Measurements from ENCODE around the gene OPRM1. TPM values are rescaled to one million over a fixed set of nuclear protein-coding genes. Genes with fewer than 3 reads are reported as not detected.

OPRM1 gene
- total and polyA plus RNA-seq, 2 donors from 2014 or later = not detected

DNA sequence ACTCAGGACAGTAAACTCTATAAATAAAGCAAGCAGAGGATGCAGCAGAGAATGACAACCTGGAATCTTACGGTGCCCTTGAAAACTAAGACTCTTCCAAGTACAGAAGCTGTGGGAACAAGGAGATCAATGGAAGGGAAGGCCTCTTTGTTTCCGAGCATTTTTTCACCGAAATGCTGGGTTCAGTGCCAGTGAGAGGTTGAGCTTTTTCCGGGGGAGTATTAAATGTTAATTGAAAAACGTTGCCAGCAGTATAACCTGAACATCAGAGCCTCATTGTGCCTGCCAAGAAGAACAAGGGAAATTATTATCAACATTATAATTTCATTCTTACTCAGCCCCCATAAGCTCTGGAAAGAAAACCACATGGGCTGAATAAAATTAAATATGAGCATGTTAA, 17.5 kb downstream of the OPRM1 start:
- no peaks in the 10 kb centered on the region for H3K4me1 ChIP-seq (ENCODE audit: control insufficient read depth in 2 of 3, insufficient read depth in 2 of 3, low read depth in 1 of 3, low read length in 3 of 3)
- DNase-seq (no peak), FAIRE-seq (no peak)
- intact Hi-C loops (cut with DNase I) = no loop called here
- no peak overlapping the region for H3K27ac ChIP-seq (ENCODE audit: low read depth in 2 of 2, low read length in 2 of 2)
- H3K36me3 ChIP-seq (ENCODE audit: control insufficient read depth in 2 of 3, insufficient read depth in 3 of 3, low read length in 3 of 3) = no peaks in the 10 kb centered on the region
- TF ChIP-seq, protein P1, sequence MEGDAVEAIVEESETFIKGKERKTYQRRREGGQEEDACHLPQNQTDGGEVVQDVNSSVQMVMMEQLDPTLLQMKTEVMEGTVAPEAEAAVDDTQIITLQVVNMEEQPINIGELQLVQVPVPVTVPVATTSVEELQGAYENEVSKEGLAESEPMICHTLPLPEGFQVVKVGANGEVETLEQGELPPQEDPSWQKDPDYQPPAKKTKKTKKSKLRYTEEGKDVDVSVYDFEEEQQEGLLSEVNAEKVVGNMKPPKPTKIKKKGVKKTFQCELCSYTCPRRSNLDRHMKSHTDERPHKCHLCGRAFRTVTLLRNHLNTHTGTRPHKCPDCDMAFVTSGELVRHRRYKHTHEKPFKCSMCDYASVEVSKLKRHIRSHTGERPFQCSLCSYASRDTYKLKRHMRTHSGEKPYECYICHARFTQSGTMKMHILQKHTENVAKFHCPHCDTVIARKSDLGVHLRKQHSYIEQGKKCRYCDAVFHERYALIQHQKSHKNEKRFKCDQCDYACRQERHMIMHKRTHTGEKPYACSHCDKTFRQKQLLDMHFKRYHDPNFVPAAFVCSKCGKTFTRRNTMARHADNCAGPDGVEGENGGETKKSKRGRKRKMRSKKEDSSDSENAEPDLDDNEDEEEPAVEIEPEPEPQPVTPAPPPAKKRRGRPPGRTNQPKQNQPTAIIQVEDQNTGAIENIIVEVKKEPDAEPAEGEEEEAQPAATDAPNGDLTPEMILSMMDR (IDR thresholded peaks at IDR 0.05; ENCODE audit: borderline replicate concordance, extremely low read depth, insufficient read depth) = no peak
- H3K9me3 ChIP-seq (ENCODE audit: control insufficient read depth in 2 of 3, insufficient read depth in 1 of 3, low read length in 3 of 3) = no peaks in the 10 kb centered on the region
- no peak overlapping the region for H3K9ac ChIP-seq (ENCODE audit: low read length in 3 of 3)
- H3K27me3 ChIP-seq (ENCODE audit: control insufficient read depth, insufficient read depth, low read length) = no peaks in the 10 kb centered on the region
- H3K4me3 ChIP-seq (ENCODE audit: low read length in 3 of 3) = no peak overlapping the region

DNA sequence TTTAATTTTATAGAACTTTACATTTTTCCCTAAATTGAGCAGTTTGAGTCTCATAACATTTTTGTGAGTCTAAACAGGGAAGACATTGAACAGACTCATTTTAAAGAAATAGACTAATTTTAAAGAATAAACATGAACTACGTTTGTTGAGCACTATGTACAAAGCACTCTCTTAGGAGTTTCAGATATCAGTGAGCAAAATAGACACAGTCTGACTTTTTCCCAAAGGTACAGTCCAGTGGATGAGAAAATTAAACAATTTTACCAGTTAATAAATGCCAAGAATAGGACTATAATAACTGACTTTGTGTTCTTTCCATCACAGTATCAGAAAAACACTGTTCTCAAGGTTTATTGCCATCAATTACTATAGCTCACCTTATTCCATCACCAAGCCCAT, 18.1 kb downstream of the OPRM1 start:
- no peak for FAIRE-seq
- TF ChIP-seq, protein P1 (IDR thresholded peaks at IDR 0.05; ENCODE audit: borderline replicate concordance, extremely low read depth, insufficient read depth) = no peak
- Histone ChIP-seq H3K36me3 (ENCODE audit: control insufficient read depth in 2 of 3, insufficient read depth in 3 of 3, low read length in 3 of 3) (no peaks in the 10 kb centered on the region), H3K4me3 (ENCODE audit: low read length in 3 of 3) (no peak overlapping the region), H3K9ac (ENCODE audit: low read length in 3 of 3) (no peak overlapping the region), H3K9me3 (ENCODE audit: control insufficient read depth in 2 of 3, insufficient read depth in 1 of 3, low read length in 3 of 3) (no peaks in the 10 kb centered on the region), H3K4me1 (ENCODE audit: control insufficient read depth in 2 of 3, insufficient read depth in 2 of 3, low read depth in 1 of 3, low read length in 3 of 3) (no peaks in the 10 kb centered on the region), H3K27ac (ENCODE audit: low read depth in 2 of 2, low read length in 2 of 2) (no peak overlapping the region), H3K27me3 (ENCODE audit: control insufficient read depth, insufficient read depth, low read length) (no peaks in the 10 kb centered on the region)
- intact Hi-C loops (cut with DNase I) = no loop called here
- no peak for DNase-seq

DNA sequence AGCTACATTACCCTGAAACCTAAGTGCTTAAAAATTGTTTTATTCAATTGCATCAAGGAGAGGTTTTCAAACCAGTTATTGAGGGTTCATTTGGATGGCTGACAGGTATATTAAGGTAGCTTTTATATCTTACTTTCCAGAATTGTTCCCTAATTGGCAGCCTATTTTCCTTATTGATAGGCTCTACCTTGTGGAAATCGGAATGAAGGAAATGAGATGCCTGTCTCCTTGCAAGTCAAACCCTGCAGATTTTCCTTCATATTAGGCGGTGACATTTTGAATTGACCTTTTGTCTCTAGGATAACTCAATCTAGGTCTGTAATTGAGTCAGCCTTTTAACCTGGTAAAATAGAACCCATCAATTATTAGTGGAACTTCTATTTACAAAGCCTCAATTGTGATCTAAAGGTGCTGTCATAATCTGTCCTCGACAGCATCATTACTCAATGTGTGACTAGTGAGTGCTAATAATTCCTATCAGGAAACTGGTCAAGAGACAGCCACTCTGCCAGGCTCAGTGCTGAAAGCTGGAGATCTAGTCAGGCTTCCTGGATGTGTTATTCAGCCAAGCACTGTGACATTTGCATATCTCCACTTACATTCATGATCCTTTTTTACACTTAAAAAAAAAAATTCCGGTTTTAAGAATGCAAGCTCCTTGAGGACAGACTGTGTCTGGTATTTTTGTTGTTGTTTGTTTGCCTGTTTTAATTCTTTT, 20.1 kb downstream of the OPRM1 start:
- TF ChIP-seq, protein P1 (IDR thresholded peaks at IDR 0.05; ENCODE audit: borderline replicate concordance, extremely low read depth, insufficient read depth) = no peak
- Histone ChIP-seq H3K9ac (ENCODE audit: low read length in 3 of 3) (no peak overlapping the region), H3K4me3 (ENCODE audit: low read length in 3 of 3) (no peak overlapping the region), H3K27ac (ENCODE audit: low read depth in 2 of 2, low read length in 2 of 2) (no peak overlapping the region), H3K9me3 (ENCODE audit: control insufficient read depth in 2 of 3, insufficient read depth in 1 of 3, low read length in 3 of 3) (no peaks in the 10 kb centered on the region), H3K4me1 (ENCODE audit: control insufficient read depth in 2 of 3, insufficient read depth in 2 of 3, low read depth in 1 of 3, low read length in 3 of 3) (no peaks in the 10 kb centered on the region), H3K27me3 (ENCODE audit: control insufficient read depth, insufficient read depth, low read length) (no peaks in the 10 kb centered on the region), H3K36me3 (ENCODE audit: control insufficient read depth in 2 of 3, insufficient read depth in 3 of 3, low read length in 3 of 3) (no peaks in the 10 kb centered on the region)
- DNase-seq (no peak), FAIRE-seq (no peak)
- intact Hi-C loops (cut with DNase I) = no loop called here

DNA sequence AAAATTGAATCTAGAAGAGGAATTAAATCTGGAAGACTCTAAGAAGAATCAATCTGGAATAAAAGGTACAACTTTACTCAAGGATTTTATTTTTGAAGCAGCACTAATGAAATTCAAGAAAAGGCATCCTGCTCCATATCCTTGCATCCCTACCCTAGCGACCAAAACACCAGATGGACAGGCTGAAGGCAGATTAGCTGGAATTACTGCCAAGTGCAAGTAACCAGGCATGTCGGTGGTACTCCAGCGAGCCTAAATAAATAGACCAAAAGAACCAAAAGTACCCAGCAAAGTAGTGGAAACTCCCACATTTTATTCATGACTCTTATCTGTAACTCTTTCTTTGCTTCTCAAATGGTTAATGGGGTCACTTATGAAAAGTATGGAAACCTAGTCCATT, 21.0 kb downstream of the OPRM1 start:
- no peaks in the 10 kb centered on the region for H3K36me3 ChIP-seq (ENCODE audit: control insufficient read depth in 2 of 3, insufficient read depth in 3 of 3, low read length in 3 of 3)
- H3K9ac ChIP-seq (ENCODE audit: low read length in 3 of 3) = no peak overlapping the region
- H3K27me3 ChIP-seq (ENCODE audit: control insufficient read depth, insufficient read depth, low read length) = no peaks in the 10 kb centered on the region
- TF ChIP-seq, protein P1 (IDR thresholded peaks at IDR 0.05; ENCODE audit: borderline replicate concordance, extremely low read depth, insufficient read depth) = no peak
- H3K27ac ChIP-seq (ENCODE audit: low read depth in 2 of 2, low read length in 2 of 2) = no peak overlapping the region
- no peak overlapping the region for H3K4me3 ChIP-seq (ENCODE audit: low read length in 3 of 3)
- DNase-seq = no peak
- intact Hi-C loops (cut with DNase I) = no loop called here
- FAIRE-seq = no peak
- H3K9me3 ChIP-seq (ENCODE audit: control insufficient read depth in 2 of 3, insufficient read depth in 1 of 3, low read length in 3 of 3) = no peaks in the 10 kb centered on the region
- H3K4me1 ChIP-seq (ENCODE audit: control insufficient read depth in 2 of 3, insufficient read depth in 2 of 3, low read depth in 1 of 3, low read length in 3 of 3) = no peaks in the 10 kb centered on the region
